HG02981 (cell line): ENCODE results near the gene DYRK1A.

ENCODE experiments used
- ATAC-seq: cut with Tn5 transposase; IDR thresholded peaks from one replicate; pipeline ENCODE4 v1.9.1; 2021; ENCODE audit warnings: mild to moderate bottlenecking, moderate library complexity; ENCODE audit not compliant: unreplicated experiment

DYRK1A gene

DNA sequence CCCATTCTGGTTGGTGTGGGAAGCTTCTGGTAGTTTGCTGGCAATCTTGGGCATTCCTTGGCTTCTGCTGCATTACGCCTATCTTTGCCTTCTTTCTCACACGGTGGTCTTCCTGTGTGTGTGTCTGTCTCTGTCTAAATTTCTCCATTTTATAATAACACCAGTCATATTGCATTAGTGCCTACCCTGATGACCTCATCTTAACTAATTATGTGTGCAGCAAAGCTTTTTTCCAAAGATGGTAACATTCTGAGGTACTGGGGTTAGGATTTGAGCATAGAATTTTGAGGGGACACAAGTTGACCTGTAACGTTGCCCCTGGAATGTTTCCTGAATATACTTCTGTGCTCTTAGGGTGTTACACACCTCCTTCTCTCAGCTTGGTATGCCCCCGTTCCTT lies 77.1 kb downstream of the DYRK1A start:
- ATAC-seq: no peak

DNA sequence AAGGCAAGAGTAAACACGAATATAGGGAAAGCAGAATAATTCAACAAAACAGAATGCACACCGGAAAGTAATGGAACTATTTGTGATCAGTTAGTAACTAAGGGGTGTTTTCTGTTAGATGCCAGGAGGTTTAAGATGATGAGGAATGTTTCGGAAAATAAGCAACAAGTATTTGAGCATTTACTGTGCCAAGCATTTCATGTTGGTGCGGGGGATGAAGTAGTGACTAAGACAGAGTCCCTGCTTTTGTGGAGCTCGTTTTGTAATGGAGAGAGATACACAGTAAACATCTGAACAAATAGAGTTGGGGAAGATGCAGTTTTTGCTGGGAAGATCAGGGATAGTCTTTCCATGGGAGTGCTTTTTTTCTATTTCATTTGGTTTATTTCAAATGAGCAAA lies 78.7 kb downstream of the DYRK1A start:
- ATAC-seq: no peak

DNA sequence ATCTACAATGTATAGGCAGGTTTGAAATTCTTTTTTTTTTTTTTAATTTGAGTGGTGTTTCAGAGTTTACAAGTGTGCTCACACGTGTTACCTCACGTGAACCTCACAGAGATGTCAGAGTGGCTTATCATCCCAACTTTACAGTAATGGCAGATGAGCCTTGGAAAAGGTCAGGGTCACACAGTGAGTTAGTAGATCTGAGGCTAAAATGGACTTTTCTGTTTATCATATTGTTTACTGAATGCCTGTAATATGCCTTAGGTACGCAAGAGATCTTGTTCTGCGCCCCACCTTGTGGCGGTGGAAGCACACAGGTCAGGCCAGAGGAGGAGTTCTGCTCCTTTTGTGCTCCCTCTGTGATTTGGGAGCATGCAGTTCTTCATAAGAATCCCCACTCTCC lies 80.0 kb downstream of the DYRK1A start:
- ATAC-seq: no peak

DNA sequence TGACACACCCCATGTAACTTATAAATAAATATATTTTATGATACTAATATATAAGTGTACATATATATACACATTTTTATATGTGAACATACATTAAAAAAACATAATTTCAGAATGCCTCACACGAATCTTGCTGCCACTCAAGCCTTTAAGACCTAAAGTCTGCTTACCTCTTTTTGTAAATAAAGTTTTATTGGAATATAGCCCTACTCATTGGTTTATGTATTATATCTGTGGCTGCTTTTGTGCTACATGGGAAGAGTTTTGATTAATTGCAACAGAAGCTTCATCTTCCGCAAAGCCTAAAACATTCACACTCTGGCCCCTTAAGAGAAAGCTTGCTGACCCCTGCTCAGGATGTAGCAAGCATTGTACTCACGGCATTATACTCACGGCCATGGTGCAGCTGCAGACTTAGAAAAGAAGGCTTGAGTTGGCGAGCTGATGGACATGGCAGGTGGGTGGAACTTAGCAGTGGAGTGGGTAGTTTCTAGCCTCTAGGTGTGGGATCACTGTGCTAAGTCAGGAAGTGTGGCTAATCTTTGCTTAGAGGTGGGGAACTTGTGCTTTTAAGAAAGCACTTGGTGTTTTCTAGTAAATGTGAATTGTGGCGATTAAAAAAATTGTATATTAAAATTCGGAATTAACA lies 80.8 kb downstream of the DYRK1A start:
- ATAC-seq: no peak

DNA sequence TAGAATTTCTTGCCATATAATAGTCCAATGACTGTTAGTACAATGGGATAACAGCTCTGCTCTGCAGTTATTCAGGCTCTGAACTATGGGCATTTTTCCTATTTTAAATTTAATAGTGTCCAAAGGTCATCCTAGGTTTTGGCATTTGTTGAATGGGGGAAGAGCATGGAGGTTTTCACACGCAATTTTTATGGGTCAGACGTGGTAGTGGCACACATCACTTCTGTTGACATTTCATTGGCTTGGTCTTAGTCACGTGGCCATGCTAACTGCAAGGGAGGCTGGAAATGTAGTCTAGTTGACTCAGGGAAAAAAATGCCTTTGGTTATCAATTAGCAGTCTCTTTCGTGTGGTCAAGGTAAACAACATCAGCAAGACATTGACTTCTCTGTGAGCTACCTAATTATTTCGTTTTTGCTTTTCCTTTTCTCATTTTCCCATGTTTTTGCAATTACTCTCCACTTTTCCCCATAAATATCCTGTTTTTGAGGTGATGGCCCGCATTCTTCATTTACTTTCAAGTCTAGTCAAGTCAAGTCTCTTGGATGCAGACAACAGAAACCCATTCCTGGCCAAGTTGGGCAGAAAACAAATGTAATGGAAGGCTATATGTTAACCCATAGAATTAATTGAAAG lies 82.8 kb downstream of the DYRK1A start:
- no peak for ATAC-seq

DNA sequence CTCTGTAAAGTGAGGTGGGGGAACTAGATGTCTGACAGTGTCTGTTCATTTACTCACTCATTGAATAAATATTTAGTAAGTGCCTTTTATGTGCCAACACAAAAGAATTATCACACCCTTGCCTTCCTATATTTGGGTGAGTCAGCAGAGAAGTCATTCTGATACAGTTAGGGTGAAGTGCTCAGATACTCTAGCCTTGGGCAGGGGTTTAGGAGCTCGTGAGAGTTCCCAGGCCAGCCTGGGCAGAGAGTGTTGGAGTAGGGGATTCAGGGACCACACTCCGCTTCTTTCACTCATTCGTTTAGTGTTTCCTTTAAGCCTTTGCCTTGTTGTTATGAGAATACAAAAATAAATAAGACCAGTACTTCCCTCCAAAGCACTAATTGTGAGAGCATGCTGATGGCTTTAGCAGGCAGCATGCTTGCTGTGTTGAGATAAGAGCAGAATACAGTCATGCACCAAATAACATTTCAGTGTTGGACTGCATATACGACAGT lies 83.9 kb downstream of the DYRK1A start:
- no peak for ATAC-seq

DNA sequence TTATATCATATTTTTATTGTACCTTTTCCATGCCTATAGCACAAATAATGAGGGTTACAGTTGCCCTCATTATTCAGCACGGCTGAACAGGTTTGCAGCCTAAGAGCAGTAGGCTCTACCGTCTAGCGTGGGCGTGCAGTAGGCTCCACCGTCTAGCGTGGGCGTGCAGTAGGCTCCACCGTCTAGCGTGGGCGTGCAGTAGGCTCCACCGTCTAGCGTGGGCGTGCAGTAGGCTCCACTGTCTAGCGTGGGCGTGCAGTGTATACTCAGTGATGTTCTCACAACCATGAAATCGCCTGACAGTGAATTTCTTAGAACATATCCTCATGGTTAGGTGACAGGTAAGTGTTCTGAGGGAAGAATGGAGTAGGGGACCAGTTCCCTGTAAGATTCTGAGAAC lies 84.9 kb downstream of the DYRK1A start:
- no peak for ATAC-seq

DNA sequence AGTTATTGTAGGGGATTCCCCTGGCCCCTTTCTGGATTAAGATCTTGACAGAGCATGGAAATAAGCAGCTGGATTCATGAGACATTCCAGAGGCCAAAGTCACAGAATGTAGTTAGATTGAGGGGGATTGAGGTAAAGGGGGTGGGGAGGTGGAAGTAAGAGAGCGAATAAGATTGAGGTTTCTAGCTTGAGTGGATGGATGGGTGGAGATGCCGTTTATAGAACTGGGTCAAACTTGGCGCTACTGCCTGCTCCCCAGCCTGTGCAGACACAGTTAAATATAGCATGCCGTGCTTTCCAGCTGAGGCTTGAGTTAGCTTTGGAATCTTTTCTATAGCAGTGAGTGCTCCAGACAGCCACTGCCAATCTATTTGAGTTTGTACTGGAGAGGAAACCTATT lies 85.7 kb downstream of the DYRK1A start:
- no peak for ATAC-seq

DNA sequence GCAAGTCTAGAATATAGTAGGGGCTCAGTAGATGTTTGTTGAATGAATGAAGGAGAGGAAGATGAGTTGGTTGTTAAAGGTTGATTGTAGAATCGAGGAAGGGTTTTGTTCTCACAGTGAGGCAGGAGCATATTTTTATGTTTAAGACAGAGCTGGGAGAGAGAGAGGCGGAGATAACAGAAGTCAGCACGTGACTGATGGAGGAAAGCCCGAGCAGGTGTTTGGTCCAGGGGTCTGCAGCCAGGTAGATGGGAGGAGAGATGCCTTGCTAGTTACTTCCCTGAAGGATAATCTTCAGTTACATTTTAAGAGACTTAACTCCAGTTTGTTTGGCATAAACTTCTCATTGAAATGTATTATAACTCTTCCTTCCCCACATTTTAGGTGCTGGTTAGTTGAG lies 86.8 kb downstream of the DYRK1A start:
- ATAC-seq: no peak

DNA sequence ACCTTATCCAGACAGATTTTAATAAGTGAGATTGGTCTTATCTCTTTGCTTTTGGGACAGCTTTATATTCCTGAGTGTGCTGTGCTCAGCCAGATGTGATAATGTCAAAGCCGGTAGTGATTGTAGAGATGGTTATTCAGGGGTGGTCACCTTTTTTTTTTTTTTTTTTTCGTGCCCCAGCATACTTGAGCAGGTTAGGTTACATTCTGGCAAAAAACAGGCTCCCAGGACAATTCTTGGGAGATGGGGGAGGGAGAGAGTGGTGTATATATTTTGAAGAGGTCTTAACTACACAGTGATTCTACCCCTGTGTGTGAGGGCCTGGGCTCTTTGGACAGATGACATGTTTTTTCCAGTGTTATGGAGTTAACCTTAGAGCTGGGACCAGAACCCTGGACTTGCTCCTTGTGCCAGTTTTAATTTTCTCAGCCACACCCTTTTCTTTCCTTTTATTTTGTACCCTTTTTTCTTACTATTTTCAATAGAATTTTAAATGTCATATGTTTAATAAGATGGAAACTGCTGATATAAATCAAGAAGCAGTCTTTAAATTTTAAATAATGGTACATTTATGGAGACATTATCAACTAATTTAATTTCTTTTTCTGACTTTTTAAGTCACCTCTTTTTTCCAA lies 88.4 kb downstream of the DYRK1A start:
- no peak for ATAC-seq

DNA sequence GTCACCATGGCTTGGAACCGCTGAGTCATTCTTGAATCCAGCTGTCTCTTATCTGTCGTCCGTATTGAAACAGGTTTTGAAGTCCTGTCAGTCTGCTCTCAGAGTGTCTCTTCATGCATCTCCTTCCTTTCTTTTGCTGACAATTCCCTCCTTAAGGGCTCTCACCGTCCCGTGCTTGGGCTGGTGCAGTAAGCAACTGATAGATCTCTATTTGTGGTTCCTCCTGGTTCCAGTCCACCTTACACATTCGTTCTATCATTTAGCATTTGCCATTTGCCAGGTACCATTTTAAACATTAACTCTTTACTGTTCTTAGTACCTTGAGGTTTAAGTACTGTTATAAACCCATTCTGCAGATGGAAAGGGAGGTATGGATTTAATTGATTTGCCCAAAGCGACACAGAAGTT lies 88.9 kb downstream of the DYRK1A start:
- ATAC-seq: no peak

DNA sequence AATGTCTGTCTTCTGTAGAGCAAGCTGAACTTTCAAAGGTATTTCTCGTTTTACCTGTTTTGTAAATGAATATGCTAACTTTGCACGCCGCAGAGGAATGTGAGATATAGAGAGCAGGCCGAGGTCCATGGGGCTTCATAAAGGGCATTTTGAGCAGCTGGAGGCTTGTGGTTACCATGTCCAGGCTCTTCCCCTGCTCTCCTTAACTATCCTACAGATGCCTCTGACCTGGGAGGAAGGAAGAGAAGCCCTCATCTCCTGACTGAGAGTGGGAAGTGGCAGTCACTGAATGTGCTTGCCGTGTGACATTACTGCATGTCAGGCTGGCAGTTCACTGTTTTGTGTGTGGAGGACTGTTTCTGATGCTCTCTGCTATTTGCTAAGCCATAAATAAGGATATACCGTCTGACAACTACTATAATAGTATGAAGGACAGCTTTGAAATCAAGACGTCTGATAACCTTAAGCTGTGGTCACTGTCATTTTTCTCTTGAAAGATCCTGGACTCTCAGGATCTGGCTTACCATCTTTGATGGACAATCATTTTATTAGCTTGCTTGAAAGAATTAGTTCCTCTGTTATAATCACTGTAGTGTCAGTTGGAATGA lies 92.2 kb downstream of the DYRK1A start:
- ATAC-seq: no peak

DNA sequence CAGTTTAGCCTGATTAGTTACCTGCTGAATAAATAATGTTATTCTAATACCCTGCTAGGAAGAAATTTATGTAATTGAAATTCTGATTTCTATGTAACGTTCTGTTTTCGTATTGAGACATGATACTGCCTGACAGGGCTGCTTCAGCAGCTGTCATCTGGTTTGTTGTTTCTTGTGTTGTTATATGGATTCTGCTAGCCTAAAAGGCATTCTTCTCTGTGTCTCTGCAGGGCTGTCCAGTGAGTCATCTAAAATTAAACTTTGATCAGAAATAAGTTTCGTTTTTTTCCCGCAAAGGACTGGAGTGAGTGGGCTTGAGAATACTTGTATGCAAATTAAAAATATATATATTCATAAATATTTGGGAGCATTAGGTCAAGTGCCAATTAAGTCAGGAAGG lies 93.0 kb downstream of the DYRK1A start:
- ATAC-seq: no peak

DNA sequence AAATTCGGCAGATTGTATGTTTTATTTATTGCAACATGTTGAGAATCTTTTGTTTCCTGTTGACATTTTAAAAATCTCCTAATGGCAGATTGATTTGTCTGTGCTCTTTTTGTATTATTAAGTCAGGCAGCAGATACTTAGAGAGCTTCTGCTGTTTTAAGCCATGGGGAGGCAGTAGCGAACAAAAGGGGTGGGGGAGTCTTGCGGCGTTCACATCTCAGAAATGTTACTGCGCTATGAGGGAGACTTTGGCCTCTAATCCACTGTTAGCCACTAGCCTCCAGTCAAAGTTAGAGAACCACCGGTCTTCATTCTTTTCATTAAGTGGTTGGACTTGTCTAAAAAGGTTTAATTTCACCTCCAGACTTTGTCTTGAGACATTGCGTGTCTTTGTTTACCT lies 93.6 kb downstream of the DYRK1A start:
- no peak for ATAC-seq

DNA sequence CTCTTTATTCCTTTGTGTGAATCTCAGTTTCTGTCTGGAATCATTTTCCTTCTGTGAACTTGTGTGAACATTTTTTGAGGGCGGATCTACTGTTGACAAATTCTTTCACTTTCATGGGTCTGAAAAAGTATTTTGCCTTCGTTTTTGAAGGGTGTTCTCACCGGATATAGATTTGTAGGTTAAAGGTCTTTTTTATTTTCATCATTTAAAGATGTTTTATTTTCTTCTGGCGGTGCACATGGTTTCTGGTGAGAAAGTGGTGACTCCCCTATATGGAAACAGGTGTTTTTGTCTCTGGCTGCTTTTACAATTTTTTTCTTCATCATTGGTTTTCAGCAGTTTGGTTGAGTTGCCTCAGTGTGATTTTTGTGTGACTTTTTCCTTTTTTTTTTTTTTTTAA lies 94.9 kb downstream of the DYRK1A start:
- ATAC-seq: no peak

DNA sequence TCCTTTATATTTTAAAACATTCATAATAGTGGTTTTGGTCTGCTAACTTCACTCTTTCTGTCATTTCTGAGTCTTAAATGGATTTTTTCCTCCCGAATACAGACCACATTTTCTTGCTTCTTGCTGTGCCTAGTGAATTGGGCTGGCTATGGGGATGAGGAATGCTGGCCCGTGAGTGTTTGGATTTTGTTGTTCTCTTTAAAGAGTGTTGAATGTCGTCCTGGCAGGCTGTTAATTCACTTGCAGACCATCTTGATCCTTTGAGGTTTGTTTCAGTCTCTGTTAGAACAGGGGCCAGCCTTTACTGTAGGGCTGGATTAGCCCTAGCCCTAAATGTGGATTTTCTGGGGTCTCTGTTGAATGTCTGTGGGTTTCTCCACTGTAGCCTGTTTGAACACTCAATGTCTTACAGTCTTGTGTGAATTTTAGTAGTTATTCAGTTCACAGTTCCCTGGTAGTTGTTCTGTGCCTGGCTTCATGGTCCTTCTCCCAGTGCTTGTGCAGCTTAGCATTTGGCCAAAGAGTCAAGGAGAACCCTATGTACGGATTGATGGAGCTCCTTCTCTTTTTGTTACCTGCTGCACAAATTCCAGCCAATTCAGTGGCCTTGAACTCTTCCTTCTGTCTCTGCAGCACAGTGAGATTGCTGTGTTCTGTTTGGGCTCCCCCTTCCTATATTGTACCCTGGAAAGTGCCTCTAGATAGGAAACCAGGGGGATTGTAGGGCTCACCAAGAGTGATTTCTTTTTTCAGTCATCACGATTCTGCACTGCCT lies 95.7 kb downstream of the DYRK1A start:
- no peak for ATAC-seq

DNA sequence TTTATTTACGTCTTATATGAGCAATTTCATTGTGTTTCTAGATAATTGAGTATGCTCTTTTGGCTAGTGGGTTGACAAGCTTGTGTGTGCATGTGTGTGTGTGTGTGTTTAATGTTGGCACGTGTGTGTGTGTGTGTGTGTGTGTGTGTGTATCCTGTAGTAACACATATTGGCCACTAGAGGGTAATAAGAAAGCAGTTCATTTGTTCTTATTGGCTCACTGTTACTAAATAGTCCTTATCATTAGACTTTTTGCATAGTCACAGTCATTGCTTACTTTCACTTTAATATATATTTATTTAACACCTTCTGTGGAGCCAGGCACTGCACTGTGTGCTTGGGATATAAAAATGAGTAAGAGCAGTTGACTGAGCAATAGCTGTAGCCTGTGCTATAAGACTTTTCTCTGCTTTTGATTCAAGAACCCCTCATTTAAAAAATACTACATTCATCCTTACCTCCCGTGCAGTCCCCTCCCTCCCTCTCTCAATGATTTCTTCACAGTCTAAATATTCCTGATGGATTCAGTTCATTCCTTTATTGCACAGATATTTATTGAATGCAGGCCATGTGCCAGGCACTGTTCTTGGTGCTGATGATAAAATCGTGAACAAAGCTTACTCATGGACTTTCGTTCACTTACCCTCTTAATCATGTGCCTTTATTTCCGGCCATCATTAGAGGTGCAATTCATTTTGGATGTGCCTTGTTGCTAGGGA lies 96.7 kb downstream of the DYRK1A start:
- ATAC-seq: peak; percentile 47

DNA sequence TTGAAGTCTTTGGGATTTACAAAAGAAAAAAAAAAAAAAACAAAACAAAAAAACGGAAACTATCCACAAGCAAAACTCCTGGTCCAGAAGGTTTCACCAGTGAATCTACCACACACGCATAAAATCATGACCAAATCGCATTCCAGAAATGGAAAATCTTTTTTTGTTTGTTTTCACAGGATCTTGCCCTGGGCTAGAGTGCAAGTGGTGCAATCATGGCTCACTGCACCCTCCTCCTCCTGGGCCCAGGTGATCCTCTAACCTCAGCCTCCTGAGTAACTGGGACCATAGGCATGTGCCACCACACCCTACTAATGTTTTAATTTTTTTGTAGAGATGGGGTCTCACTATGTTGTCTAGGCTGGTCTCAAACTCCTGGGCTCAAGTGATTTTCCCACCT lies 100.5 kb downstream of the DYRK1A start:
- no peak for ATAC-seq

DNA sequence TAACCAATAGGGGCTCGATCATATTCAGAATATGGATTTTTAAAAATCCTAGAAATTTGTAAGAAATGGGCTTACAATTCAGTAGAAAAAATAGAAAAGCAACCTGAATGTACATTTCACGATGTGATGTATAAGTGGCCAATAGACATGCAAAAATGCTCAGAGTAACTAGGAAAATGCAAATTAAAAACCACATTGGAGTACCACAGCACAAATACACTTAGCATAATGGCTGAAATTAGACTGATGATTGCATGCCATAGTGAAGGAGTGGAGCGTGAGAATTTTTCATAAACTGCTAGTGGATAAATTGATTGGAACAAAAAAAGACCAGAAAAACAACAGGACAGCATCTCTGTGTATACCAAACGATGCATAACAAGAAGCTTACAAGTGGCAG lies 102.3 kb downstream of the DYRK1A start:
- no peak for ATAC-seq

DNA sequence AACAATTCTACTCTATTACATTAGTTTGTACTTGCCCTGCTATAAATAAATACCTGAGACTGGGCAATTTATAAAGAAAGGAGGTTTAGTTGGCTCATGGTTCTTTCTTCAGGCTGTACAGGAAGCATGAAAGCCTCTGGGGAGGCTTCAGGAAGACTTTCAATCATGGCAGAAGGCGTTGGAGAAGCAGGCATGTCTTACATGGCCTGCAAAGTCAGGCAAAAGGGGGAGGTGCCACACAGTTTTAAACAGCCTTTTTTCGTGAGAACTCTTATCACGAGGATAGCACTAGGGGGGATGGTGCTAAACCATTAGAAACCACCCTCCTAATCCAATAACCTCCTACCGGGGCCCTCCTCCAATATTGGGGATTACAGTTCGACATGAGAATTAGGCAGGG lies 102.9 kb downstream of the DYRK1A start:
- no peak for ATAC-seq

DNA sequence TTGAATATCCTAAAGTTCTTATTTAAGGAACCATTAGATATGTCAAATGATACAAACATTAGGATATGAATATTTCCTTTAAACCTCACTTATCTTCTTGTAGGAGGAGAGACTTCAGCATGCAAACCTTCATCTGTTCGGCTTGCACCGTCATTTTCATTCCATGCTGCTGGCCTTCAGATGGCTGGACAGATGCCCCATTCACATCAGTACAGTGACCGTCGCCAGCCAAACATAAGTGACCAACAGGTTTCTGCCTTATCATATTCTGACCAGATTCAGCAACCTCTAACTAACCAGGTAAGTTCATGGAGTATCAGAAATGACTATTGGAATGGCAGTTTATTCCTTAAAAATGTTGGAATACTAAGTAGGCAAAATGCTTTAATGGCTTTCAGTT lies 106.0 kb downstream of the DYRK1A start:
- no peak for ATAC-seq
